GM12878 (cell line): ENCODE measurements around the gene SPX. TPM values are rescaled to one million over a fixed set of nuclear protein-coding genes. Genes with fewer than 3 reads are reported as not detected.

Experiments
- ATAC-seq: fragments of 200-7000 bp; cut with Tn5 transposase; 3 replicates; pipeline ENCODE4 v1.9.1; 2020; ENCODE audit warnings: mild to moderate bottlenecking, moderate library complexity
- BruUV-seq: library from RNA; stranded (reverse); fragments of 400-500 nt; replicated peaks from 2 replicates; lab custom pipeline; 2021; lab: Mats Ljungman, UMichigan
- CTCF ChIA-PET: fragments of 300-600 bp; sonication (Branson Sonifier 250); formaldehyde crosslinking; extraction: SDS; loops from one replicate; lab custom pipeline; 2021; ENCODE audit warnings: inconsistent platforms; lab: Yijun Ruan, JAX
- POLR2A ChIA-PET: fragments of 350-600 bp; formaldehyde crosslinking; extraction: SDS; loops from one replicate; lab custom pipeline; 2021; ENCODE audit warnings: inconsistent platforms; lab: Charles Lee
- RAD21 ChIA-PET: fragments of 300-600 bp; sonication (Branson Sonifier 250); formaldehyde crosslinking; loops from one replicate; lab custom pipeline; 2023; ENCODE audit warnings: antibody characterized with exemption; ENCODE audit not compliant: unreplicated experiment; lab: Charles Lee
- SMC1A ChIA-PET: fragments of 300-600 bp; sonication (Branson Sonifier 250); formaldehyde crosslinking; loops from one replicate; lab custom pipeline; 2023; ENCODE audit not compliant: unreplicated experiment, uncharacterized antibody; lab: Charles Lee
- DNase-seq: peaks from one replicate; pipeline ENCODE4 v3.0.0-alpha.2; 2011; ENCODE audit warnings: low read depth, low spot score
- FAIRE-seq: peaks from 3 replicates; lab custom pipeline; 2011; peaks lifted over from hg19 to GRCh38; lab: Jason Lieb, UNC
- H2AFZ ChIP-seq: 2 replicates; pipeline ENCODE4 v1.6.0; 2011; ENCODE audit warnings: low read depth, low read length, control low read depth; ENCODE audit not compliant: control insufficient read depth
- H3K27ac ChIP-seq: 2 replicates; pipeline ENCODE4 v1.5.1; 2011; ENCODE audit warnings: control low read depth; ENCODE audit not compliant: control insufficient read depth, insufficient read depth
- H3K27me3 ChIP-seq, 2 experiments: replicated peaks in 1 of 2; 2 replicates each; pipeline versions ENCODE4 v1.6.0 to v1.6.1; 2011; ENCODE audit warnings: low read length in 1 of 2; ENCODE audit not compliant: control insufficient read depth in 2 of 2, insufficient read depth in 2 of 2
- H3K36me3 ChIP-seq, 2 experiments: 2 replicates each; pipeline ENCODE4 v1.5.1; 2011; ENCODE audit warnings: low read length in 1 of 2; ENCODE audit not compliant: control insufficient read depth in 2 of 2, insufficient read depth in 2 of 2
- H3K4me1 ChIP-seq: 2 replicates; pipeline ENCODE4 v1.6.1; 2011; ENCODE audit warnings: mild to moderate bottlenecking, low read length, moderate library complexity, mixed read lengths; ENCODE audit not compliant: control insufficient read depth, insufficient read depth
- H3K4me2 ChIP-seq: 2 replicates; pipeline ENCODE4 v1.6.0; 2011; ENCODE audit warnings: control low read depth; ENCODE audit not compliant: control insufficient read depth, insufficient read depth
- H3K4me3 ChIP-seq: fragments of 200-600 bp; sonication (generic); 2 replicates; pipeline ENCODE4 v1.5.1; 2016
- H3K79me2 ChIP-seq: 2 replicates; pipeline ENCODE4 v1.6.0; 2011; ENCODE audit warnings: low read length; ENCODE audit not compliant: control insufficient read depth, insufficient read depth
- H3K9ac ChIP-seq: 2 replicates; pipeline ENCODE4 v1.8.0; 2011; ENCODE audit warnings: low read length, control low read depth, mixed read lengths; ENCODE audit not compliant: control insufficient read depth, insufficient read depth
- H3K9me3 ChIP-seq: replicated peaks from 3 replicates; pipeline ENCODE4 v1.5.1; 2011; ENCODE audit warnings: mild to moderate bottlenecking, low read length; ENCODE audit not compliant: control insufficient read depth, insufficient read depth
- H4K20me1 ChIP-seq: 2 replicates; pipeline ENCODE4 v1.6.0; 2011; ENCODE audit not compliant: control insufficient read depth, insufficient read depth
- CBFB ChIP-seq: IDR thresholded peaks from 2 replicates; pipeline ENCODE4 v1.6.1; 2016; ENCODE audit warnings: antibody characterized with exemption, low read depth
- CEBPB ChIP-seq, 2 experiments: fragments of 150-350 bp in 1 of 2; IDR thresholded peaks; 2 replicates each; pipeline ENCODE4 v1.6.1; 2012 to 2014; ENCODE audit warnings: low read depth in 2 of 2, low read length in 2 of 2, borderline replicate concordance in 1 of 2, inconsistent platforms in 1 of 2
- CHD2 ChIP-seq: IDR thresholded peaks from 2 replicates; pipeline ENCODE4 v1.6.1; 2011; ENCODE audit warnings: low read depth, low read length, improper control_type of control experiment, borderline replicate concordance
- CHD4 ChIP-seq: fragments of 200-600 bp; sonication (generic); IDR thresholded peaks from 2 replicates; pipeline ENCODE4 v1.6.1; 2016; ENCODE audit warnings: mild to moderate bottlenecking
- CREB1 ChIP-seq: IDR thresholded peaks from 2 replicates; pipeline ENCODE4 v1.6.1; 2012; ENCODE audit warnings: low read depth, mild to moderate bottlenecking, inconsistent platforms
- CTCF ChIP-seq, 3 experiments: IDR thresholded peaks in 2 of 3; conservative IDR thresholded peaks in 1 of 3; 2 replicates each; pipeline ENCODE4 v1.5.1; 2011; ENCODE audit warnings: low read depth in 3 of 3, low read length in 3 of 3, mild to moderate bottlenecking in 3 of 3, control low read depth in 2 of 3, moderate library complexity in 2 of 3, inconsistent platforms in 1 of 3, mixed read lengths in 1 of 3; ENCODE audit not compliant: control insufficient read depth in 2 of 3, insufficient read depth in 1 of 3; ENCODE audit errors: extremely low read depth in 1 of 3
- E2F8 ChIP-seq: fragments of 450-650 bp; IDR thresholded peaks from 2 replicates; pipeline ENCODE4 v1.6.1; 2018; ENCODE audit warnings: mild to moderate bottlenecking, low read depth, moderate library complexity; ENCODE audit not compliant: partially characterized antibody
- EED ChIP-seq: sonication (generic); IDR thresholded peaks from 2 replicates; pipeline ENCODE4 v1.6.1; 2016; ENCODE audit warnings: antibody characterized with exemption, low read depth
- HCFC1 ChIP-seq: fragments of 150-350 bp; IDR thresholded peaks from 2 replicates; pipeline ENCODE4 v1.6.1; 2014; ENCODE audit warnings: low read length
- MXI1 ChIP-seq: fragments of 150-350 bp; IDR thresholded peaks from 2 replicates; pipeline ENCODE4 v1.6.1; 2011; ENCODE audit warnings: low read depth, mild to moderate bottlenecking, inconsistent platforms, low read length, improper control_type of control experiment
- RELA ChIP-seq: fragments of 450-650 bp; IDR thresholded peaks from 2 replicates; pipeline ENCODE4 v1.8.0; 2014; ENCODE audit warnings: borderline replicate concordance; ENCODE audit not compliant: partially characterized antibody
- RUNX3 ChIP-seq: IDR thresholded peaks from 2 replicates; pipeline ENCODE4 v1.6.1; 2012; ENCODE audit warnings: low read length, inconsistent platforms
- SUZ12 ChIP-seq: fragments of 200-600 bp; sonication (generic); IDR thresholded peaks from one replicate; pipeline ENCODE4 v1.6.1; 2018; ENCODE audit warnings: antibody characterized with exemption, mild to moderate bottlenecking; ENCODE audit not compliant: unreplicated experiment
- TCF12 ChIP-seq: IDR thresholded peaks from 2 replicates; pipeline ENCODE4 v1.6.1; 2011; ENCODE audit warnings: low read depth, mild to moderate bottlenecking, low read length
- WRNIP1 ChIP-seq: IDR thresholded peaks from 2 replicates; pipeline ENCODE4 v1.6.1; 2011; ENCODE audit warnings: low read depth, low read length, improper control_type of control experiment, borderline replicate concordance
- ZBED1 ChIP-seq: IDR thresholded peaks from 2 replicates; pipeline ENCODE4 v1.6.1; 2016; ENCODE audit warnings: borderline replicate concordance
- in situ Hi-C: fragments of 300-500 bp; cut with MboI; formaldehyde crosslinking; loops from 9 replicates; pipeline ENCODE4 v1.14.3; 2018; ENCODE audit warnings: mixed read lengths
- intact Hi-C: fragments of 100-400 bp; cut with micrococcal nuclease; formaldehyde crosslinking; loops from one replicate; pipeline ENCODE4 v1.14.2; 2022; ENCODE audit not compliant: unreplicated experiment
- polyA plus RNA-seq, 11 experiments: library from polyadenylated mRNA; depleted of rRNA in 4 of 11; unstranded in 6 of 11; stranded (reverse) in 5 of 11; fragments of >200 nt; fragmentation: Nextera tagmentation in 4 of 11; fragmentation: Illumina TruSeq in 1 of 11; extraction: Ambion mirVana in 4 of 11; extraction: Trizol in 1 of 11; gene quantifications; 1 replicate in 1 of 11; 2 replicates in 10 of 11; pipeline versions ENCODE4 v1.2.1 to v1.2.3, GENCODE V29; 2011 to 2016; ENCODE audit warnings: inconsistent platforms in 2 of 11, missing spikeins in 2 of 11, low read depth in 1 of 11
- total RNA-seq, 4 experiments: library from RNA; depleted of rRNA in 3 of 4; stranded (reverse); fragments of >200 nt in 3 of 4; fragmentation: Illumina TruSeq in 1 of 4; extraction: Trizol in 1 of 4; gene quantifications; 2 replicates each; pipeline versions ENCODE4 v1.2.1 to v1.2.3, GENCODE V29; 2013 to 2021
- TF ChIP-seq, protein P1 (sequence below): fragments of 450-650 bp; IDR thresholded peaks from 2 replicates; pipeline ENCODE4 v1.6.1; 2016; ENCODE audit warnings: mild to moderate bottlenecking
- TF ChIP-seq, protein P2 (sequence below): fragments of 450-650 bp; IDR thresholded peaks from 2 replicates; pipeline ENCODE4 v1.6.1; 2016; ENCODE audit warnings: mild to moderate bottlenecking

The SPX gene
- total and polyA plus RNA-seq, 10 of the 15 experiments (the other 5 are each of a cell fraction or from before 2014, with no cell fraction given) = 0.05 TPM; not detected in 8

DNA sequence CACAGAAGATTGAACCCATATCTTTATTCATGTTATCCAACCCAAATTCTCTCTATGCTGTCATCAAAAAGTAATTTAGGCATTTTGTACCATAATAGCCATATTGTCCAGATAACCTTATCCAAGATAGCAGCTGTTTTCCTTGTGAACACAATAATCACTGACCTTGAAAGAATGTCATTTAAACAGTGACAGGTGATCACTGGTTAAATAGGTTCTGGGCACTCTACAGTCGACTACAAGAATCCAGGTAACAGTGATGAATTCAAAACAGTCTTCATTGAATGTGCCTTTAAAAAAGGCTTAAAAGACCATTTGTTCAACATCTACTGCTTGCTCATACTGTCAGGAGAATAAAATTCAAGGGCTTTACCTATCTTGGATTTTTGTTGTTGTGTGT lies 4.6 kb upstream of the SPX start (continued):
- TF ChIP-seq CBFB = no peak
- TF ChIP-seq CEBPB (IDR thresholded peaks at IDR 0.05; ENCODE audit: borderline replicate concordance in 1 of 2, low read depth in 2 of 2, low read length in 2 of 2) = no peak
- no peak for TF ChIP-seq CREB1
- TF ChIP-seq, protein P1, sequence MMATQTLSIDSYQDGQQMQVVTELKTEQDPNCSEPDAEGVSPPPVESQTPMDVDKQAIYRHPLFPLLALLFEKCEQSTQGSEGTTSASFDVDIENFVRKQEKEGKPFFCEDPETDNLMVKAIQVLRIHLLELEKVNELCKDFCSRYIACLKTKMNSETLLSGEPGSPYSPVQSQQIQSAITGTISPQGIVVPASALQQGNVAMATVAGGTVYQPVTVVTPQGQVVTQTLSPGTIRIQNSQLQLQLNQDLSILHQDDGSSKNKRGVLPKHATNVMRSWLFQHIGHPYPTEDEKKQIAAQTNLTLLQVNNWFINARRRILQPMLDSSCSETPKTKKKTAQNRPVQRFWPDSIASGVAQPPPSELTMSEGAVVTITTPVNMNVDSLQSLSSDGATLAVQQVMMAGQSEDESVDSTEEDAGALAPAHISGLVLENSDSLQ = no peak
- no peak for TF ChIP-seq TCF12
- TF ChIP-seq RUNX3 = no peak
- no peak for TF ChIP-seq CHD4
- TF ChIP-seq CHD2 = no peak

- Histone ChIP-seq H3K27me3 (peaks cover 0 to 8% of the 10 kb centered on the region in 2 experiments; a peak in 3 of 4 replicates), H3K4me3 (no peak overlapping the region), H3K9ac (no peak overlapping the region), H3K9me3 (no peaks in the 10 kb centered on the region; the same call in 2 of the 3 replicates), H3K4me1 (no peaks in the 10 kb centered on the region), H3K4me2 (no peak overlapping the region), H3K27ac (no peak overlapping the region), H3K79me2 (no peaks in the 10 kb centered on the region), H4K20me1 (no peaks in the 10 kb centered on the region), H3K36me3 (no peaks in the 10 kb centered on the region), H2AFZ (no peak overlapping the region)
- FAIRE-seq = no peak
- no TSS peak for BruUV-seq
- ChIA-PET RAD21 (no interaction called here), SMC1A (no interaction called here), CTCF (no interaction called here), POLR2A (no interaction called here)
- no peak for ATAC-seq
- intact Hi-C loops (no loop called here), in situ Hi-C loops (no loop called here)
- no peak for DNase-seq
- TF ChIP-seq MXI1 (no peak), EED (no peak), ZBED1 (no peak), RELA (no peak), HCFC1 (no peak), SUZ12 (no peak), E2F8 (no peak), WRNIP1 (no peak), CTCF (IDR thresholded peaks at IDR 0.05 in 2 of 3, conservative IDR thresholded peaks at IDR 0.05 in 1 of 3; ENCODE audit: control insufficient read depth in 2 of 3, extremely low read depth in 1 of 3, insufficient read depth in 1 of 3, low read depth in 3 of 3, low read length in 3 of 3) (no peak)
- TF ChIP-seq, protein P2, sequence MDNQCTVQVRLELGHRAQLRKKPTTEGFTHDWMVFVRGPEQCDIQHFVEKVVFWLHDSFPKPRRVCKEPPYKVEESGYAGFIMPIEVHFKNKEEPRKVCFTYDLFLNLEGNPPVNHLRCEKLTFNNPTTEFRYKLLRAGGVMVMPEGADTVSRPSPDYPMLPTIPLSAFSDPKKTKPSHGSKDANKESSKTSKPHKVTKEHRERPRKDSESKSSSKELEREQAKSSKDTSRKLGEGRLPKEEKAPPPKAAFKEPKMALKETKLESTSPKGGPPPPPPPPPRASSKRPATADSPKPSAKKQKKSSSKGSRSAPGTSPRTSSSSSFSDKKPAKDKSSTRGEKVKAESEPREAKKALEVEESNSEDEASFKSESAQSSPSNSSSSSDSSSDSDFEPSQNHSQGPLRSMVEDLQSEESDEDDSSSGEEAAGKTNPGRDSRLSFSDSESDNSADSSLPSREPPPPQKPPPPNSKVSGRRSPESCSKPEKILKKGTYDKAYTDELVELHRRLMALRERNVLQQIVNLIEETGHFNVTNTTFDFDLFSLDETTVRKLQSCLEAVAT = no peak
Observed at GRCh38 chr12:21523148-21523547, 2.9 kb upstream of the SPX start.
